C4-2B (cell line): ENCODE measurements around the gene FLG2.
A peak's percentile ranks its signal among the peaks of the same experiment; 100 is the strongest.

Experiments
- H3K27ac ChIP-seq: fragments of 450-650 bp; 2 replicates; pipeline ENCODE4 v1.5.1; 2017
- CTCF ChIP-seq: fragments of 450-650 bp; conservative IDR thresholded peaks from 2 replicates; pipeline ENCODE4 v1.5.1; 2017; ENCODE audit warnings: mild to moderate bottlenecking
- ZFX ChIP-seq: fragments of 450-650 bp; IDR thresholded peaks from 2 replicates; pipeline ENCODE4 v1.6.1; 2017

FLG2 gene

GRCh38 chr1:152347116-152347728, 12.6 kb downstream of the FLG2 start:
- no peak overlapping the region for H3K27ac ChIP-seq
- no peak for TF ChIP-seq ZFX
- peak; percentile 95 for TF ChIP-seq CTCF

DNA sequence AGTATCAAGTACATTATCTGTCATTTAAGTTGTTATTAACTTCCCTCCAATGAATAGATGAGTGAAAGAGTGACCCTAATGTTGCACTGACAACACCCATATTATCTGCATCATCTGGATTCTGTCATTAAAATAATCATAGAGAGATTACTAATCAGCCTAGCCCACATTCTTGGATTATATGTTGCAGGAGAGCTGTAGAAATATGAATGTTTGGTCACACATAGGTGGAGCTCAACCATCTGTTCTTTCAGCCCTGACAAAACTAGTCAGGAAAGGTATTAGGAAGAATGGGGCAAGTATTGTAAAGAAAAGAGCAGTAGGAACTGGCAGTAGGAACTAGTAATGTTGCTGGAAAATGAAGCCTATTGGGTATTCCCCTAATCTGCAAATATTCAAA, 15.4 kb downstream of the FLG2 start:
- no peak overlapping the region for H3K27ac ChIP-seq
- TF ChIP-seq CTCF (no peak), ZFX (no peak)

GRCh38 chr1:152343006-152343405, 16.8 kb downstream of the FLG2 start:
- no peak for TF ChIP-seq ZFX
- no peak for TF ChIP-seq CTCF
- no peak overlapping the region for H3K27ac ChIP-seq

GRCh38 chr1:152335399-152335798, 24.4 kb downstream of the FLG2 start:
- TF ChIP-seq ZFX (no peak), CTCF (no peak)
- H3K27ac ChIP-seq, result no peak overlapping the region

DNA sequence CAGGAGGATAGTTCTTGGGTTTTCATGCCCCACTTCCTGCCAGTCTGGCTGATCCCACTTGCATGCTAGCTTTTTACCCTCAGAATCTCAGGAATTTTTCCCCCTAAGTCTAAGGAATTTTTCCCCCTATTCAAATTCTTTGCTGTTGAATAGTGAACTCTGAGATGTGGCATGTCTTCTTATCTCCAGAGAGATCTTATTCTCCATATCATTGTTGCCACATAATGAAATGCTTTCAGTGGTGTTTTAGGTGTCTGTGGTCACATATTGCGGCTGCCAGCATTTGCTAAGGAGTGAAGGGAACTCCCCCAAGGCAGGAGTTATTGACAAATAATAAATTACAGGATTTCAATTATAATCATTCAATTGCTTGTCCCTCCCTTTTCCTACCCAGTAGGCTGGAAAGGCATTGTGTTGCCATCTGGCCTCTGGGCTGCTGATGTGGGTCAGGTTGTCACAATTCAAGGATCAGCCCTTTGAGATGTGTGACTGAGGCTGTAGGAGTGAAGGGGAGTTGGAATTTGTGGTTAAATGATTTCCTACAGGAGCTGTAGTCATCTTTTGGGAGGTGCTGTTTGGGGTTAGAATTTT, 30.9 kb downstream of the FLG2 start:
- TF ChIP-seq CTCF (no peak), ZFX (no peak)
- no peak overlapping the region for H3K27ac ChIP-seq

- no peak within 1 kb of the TSS for H3K27ac ChIP-seq
- no peak for TF ChIP-seq ZFX
- TF ChIP-seq CTCF, result no peak
Observed at GRCh38 chr1:152325111-152325510, 34.7 kb downstream of the FLG2 start, which contains the start of gene FLG. FLG (minus strand) TSS chr1:152325239; CDS start chr1:152315456, 9,783 bp downstream.

GRCh38 chr1:152313970-152314369, 45.8 kb downstream of the FLG2 start:
- TF ChIP-seq ZFX, result no peak
- TF ChIP-seq CTCF, result no peak
- no peak overlapping the region for H3K27ac ChIP-seq
